SK-N-SH treated with all-trans-retinoic acid at 6 μM for 48 hours (cell line): ENCODE measurements around the gene PTPRG.

Experiments used
- ARNTL ChIP-seq: fragments of 450-650 bp; formaldehyde crosslinking; IDR thresholded peaks from 2 replicates; pipeline ENCODE4 v1.5.0; 2020; ENCODE audit warnings: low read depth, mild to moderate bottlenecking, moderate library complexity, borderline replicate concordance
- BACH2 ChIP-seq: fragments of 250-450 bp; sonication (Bioruptor Pico); IDR thresholded peaks from 2 replicates; pipeline ENCODE4 v1.9.0; 2021; ENCODE audit warnings: mild to moderate bottlenecking, borderline replicate concordance
- CREB5 ChIP-seq: fragments of 250-450 bp; sonication (Bioruptor Pico); IDR thresholded peaks from 2 replicates; pipeline ENCODE4 v1.5.1; 2020; ENCODE audit warnings: low read depth, mild to moderate bottlenecking, moderate library complexity
- CSRNP3 ChIP-seq: fragments of 250-450 bp; sonication (Bioruptor Pico); IDR thresholded peaks from 2 replicates; pipeline ENCODE4 v1.5.1; 2021; ENCODE audit warnings: mild to moderate bottlenecking, moderate library complexity
- GLIS3 ChIP-seq: fragments of 250-450 bp; sonication (Bioruptor Pico); IDR thresholded peaks from 2 replicates; pipeline ENCODE4 v1.5.0; 2020; ENCODE audit warnings: mild to moderate bottlenecking, moderate library complexity
- RARB ChIP-seq: fragments of 250-450 bp; sonication (Bioruptor Pico); IDR thresholded peaks from 2 replicates; pipeline ENCODE4 v1.8.0; 2021; ENCODE audit warnings: mild to moderate bottlenecking, moderate library complexity
- SNAI2 ChIP-seq: fragments of 250-450 bp; sonication (Bioruptor Pico); IDR thresholded peaks from 2 replicates; pipeline ENCODE4 v1.5.0; 2020; ENCODE audit warnings: mild to moderate bottlenecking, moderate library complexity
- ZFP3 ChIP-seq: fragments of 250-450 bp; sonication (Bioruptor Pico); IDR thresholded peaks from 2 replicates; pipeline ENCODE4 v1.5.0; 2020; ENCODE audit warnings: mild to moderate bottlenecking, moderate library complexity
- ZNF565 ChIP-seq: fragments of 450-650 bp; formaldehyde crosslinking; conservative IDR thresholded peaks from 2 replicates; pipeline ENCODE4 v1.5.0; 2020; ENCODE audit warnings: low read depth, mild to moderate bottlenecking, moderate library complexity

- TF ChIP-seq ZNF565 (CRISPR knock-in tag), result no peak
- TF ChIP-seq ARNTL (CRISPR knock-in tag), result no peak
- no peak for TF ChIP-seq SNAI2 (CRISPR knock-in tag)
- no peak; the same call in 1 of the 2 replicates for TF ChIP-seq CREB5 (CRISPR knock-in tag)
- no peak for TF ChIP-seq RARB (CRISPR knock-in tag)
- no peak for TF ChIP-seq ZFP3
- TF ChIP-seq CSRNP3 (CRISPR knock-in tag), result no peak
- no peak for TF ChIP-seq BACH2 (CRISPR knock-in tag)
- TF ChIP-seq GLIS3 (CRISPR knock-in tag), result no peak
These were observed 164.5 kb downstream of the PTPRG start for GRCh38 chr3:61725851-61726333.
